ENCODE data around the gene ATOSB.

DNA sequence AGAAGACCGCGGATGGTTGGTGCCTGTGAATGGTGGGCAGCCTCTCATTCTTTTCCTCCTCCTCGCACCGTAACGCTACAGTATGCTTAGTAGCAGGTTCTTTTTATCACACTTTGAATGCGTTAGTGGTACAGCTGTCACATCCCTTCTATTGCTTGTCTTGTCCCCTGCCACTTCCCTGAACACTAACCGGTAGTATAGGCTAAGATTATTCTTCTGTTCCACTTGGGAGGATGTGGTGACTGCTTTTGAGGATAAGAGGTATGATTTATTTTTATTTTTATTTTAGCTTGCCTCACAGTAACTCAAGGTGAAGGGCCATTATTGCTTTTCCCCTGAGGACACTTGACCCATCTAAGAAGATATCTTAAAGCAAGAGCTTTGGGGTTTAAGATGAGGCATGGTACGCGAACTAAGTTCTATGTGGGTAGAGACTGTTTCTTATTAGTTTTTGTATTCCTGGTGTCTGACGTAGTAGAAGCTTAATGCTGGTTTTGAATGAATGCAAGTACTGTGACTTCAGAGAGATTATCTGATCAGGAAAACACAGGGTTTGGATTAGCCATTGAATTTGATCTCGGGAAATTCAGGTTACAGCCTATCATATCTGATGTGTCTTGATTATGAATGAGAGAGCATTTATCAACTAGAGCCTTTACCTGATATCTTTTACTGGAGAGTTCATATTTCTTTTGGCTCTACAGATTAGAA is 47.1 kb upstream of the ATOSB start:
- no peak for TF ChIP-seq RXRA (IDR thresholded peaks at IDR 0.05; ENCODE audit: insufficient read depth, low read depth, low read length)
- TF ChIP-seq, protein P1, sequence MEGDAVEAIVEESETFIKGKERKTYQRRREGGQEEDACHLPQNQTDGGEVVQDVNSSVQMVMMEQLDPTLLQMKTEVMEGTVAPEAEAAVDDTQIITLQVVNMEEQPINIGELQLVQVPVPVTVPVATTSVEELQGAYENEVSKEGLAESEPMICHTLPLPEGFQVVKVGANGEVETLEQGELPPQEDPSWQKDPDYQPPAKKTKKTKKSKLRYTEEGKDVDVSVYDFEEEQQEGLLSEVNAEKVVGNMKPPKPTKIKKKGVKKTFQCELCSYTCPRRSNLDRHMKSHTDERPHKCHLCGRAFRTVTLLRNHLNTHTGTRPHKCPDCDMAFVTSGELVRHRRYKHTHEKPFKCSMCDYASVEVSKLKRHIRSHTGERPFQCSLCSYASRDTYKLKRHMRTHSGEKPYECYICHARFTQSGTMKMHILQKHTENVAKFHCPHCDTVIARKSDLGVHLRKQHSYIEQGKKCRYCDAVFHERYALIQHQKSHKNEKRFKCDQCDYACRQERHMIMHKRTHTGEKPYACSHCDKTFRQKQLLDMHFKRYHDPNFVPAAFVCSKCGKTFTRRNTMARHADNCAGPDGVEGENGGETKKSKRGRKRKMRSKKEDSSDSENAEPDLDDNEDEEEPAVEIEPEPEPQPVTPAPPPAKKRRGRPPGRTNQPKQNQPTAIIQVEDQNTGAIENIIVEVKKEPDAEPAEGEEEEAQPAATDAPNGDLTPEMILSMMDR (IDR thresholded peaks at IDR 0.05; ENCODE audit: control extremely low read depth in 1 of 3, insufficient read depth in 1 of 3, low read depth in 1 of 3, low read length in 3 of 3), result no peak

All from H1 (cell line).